Measurements from ENCODE around the gene UQCRC1.

The UQCRC1 gene

GRCh38 chr3:48651771-48652170, 42.3 kb upstream of the UQCRC1 start:
- H3K27ac ChIP-seq (ENCODE audit: low read depth, low read length, poor library complexity, severe bottlenecking) = no peak overlapping the region
- no peak overlapping the region for H3K9ac ChIP-seq (ENCODE audit: low read length)
- H4K20me1 ChIP-seq (ENCODE audit: insufficient read depth, low read length) = no peaks in the 10 kb centered on the region
- no peak overlapping the region for H3K4me2 ChIP-seq (ENCODE audit: low read length)
- H3K9me2 ChIP-seq (ENCODE audit: low read depth, low read length) = no peaks in the 10 kb centered on the region
- H3K4me1 ChIP-seq (ENCODE audit: insufficient read depth, low read length, severe bottlenecking) = peaks cover 11% of the 10 kb centered on the region
- H3K36me3 ChIP-seq (ENCODE audit: insufficient read depth, low read length) = no peaks in the 10 kb centered on the region
- H3K9me3 ChIP-seq (ENCODE audit: low read length) = no peaks in the 10 kb centered on the region
- H3F3A ChIP-seq (ENCODE audit: insufficient read depth, low read length) = no peaks in the 10 kb centered on the region
- H3K4me3 ChIP-seq (ENCODE audit: low read depth, low read length, poor library complexity, severe bottlenecking) = no peak overlapping the region
- H3K79me2 ChIP-seq (ENCODE audit: insufficient read depth, low read length) = no peaks in the 10 kb centered on the region
- TF ChIP-seq CTCF (IDR thresholded peaks at IDR 0.05; ENCODE audit: low read length) = no peak
- TF ChIP-seq EZH2 (IDR thresholded peaks at IDR 0.05; ENCODE audit: borderline replicate concordance, low read length) = no peak
- no peak overlapping the region for H2AFZ ChIP-seq (ENCODE audit: low read length)
- H3K27me3 ChIP-seq (ENCODE audit: insufficient read depth, low read length) = no peaks in the 10 kb centered on the region

- Histone ChIP-seq H3K4me1 (ENCODE audit: insufficient read depth, low read length, severe bottlenecking) (peaks cover 7% of the 10 kb centered on the region), H3K9me2 (ENCODE audit: low read depth, low read length) (no peaks in the 10 kb centered on the region), H3K9me3 (ENCODE audit: low read length) (no peaks in the 10 kb centered on the region), H3K36me3 (ENCODE audit: insufficient read depth, low read length) (no peaks in the 10 kb centered on the region), H3K9ac (ENCODE audit: low read length) (no peak overlapping the region), H2AFZ (ENCODE audit: low read length) (no peak overlapping the region), H3K79me2 (ENCODE audit: insufficient read depth, low read length) (no peaks in the 10 kb centered on the region), H3K4me3 (ENCODE audit: low read depth, low read length, poor library complexity, severe bottlenecking) (no peak overlapping the region), H3K27me3 (ENCODE audit: insufficient read depth, low read length) (no peaks in the 10 kb centered on the region), H3F3A (ENCODE audit: insufficient read depth, low read length) (no peaks in the 10 kb centered on the region), H3K27ac (ENCODE audit: low read depth, low read length, poor library complexity, severe bottlenecking) (no peak overlapping the region), H4K20me1 (ENCODE audit: insufficient read depth, low read length) (no peaks in the 10 kb centered on the region), H3K4me2 (ENCODE audit: low read length) (no peak overlapping the region)
- TF ChIP-seq CTCF (IDR thresholded peaks at IDR 0.05; ENCODE audit: low read length) = no peak
- no peak for TF ChIP-seq EZH2 (IDR thresholded peaks at IDR 0.05; ENCODE audit: borderline replicate concordance, low read length)
Measured at GRCh38 chr3:48650723-48651122, 41.3 kb upstream of the UQCRC1 start.

- TF ChIP-seq EZH2 (IDR thresholded peaks at IDR 0.05; ENCODE audit: borderline replicate concordance, low read length) (no peak), CTCF (IDR thresholded peaks at IDR 0.05; ENCODE audit: low read length) (no peak)
- Histone ChIP-seq H3F3A (ENCODE audit: insufficient read depth, low read length) (no peaks in the 10 kb centered on the region), H3K9me2 (ENCODE audit: low read depth, low read length) (no peaks in the 10 kb centered on the region), H3K9ac (ENCODE audit: low read length) (no peak overlapping the region), H3K79me2 (ENCODE audit: insufficient read depth, low read length) (no peaks in the 10 kb centered on the region), H3K9me3 (ENCODE audit: low read length) (no peaks in the 10 kb centered on the region), H3K36me3 (ENCODE audit: insufficient read depth, low read length) (no peaks in the 10 kb centered on the region), H2AFZ (ENCODE audit: low read length) (no peak overlapping the region), H3K27ac (ENCODE audit: low read depth, low read length, poor library complexity, severe bottlenecking) (no peak overlapping the region), H3K4me2 (ENCODE audit: low read length) (no peak overlapping the region), H4K20me1 (ENCODE audit: insufficient read depth, low read length) (no peaks in the 10 kb centered on the region), H3K4me1 (ENCODE audit: insufficient read depth, low read length, severe bottlenecking) (no peaks in the 10 kb centered on the region), H3K27me3 (ENCODE audit: insufficient read depth, low read length) (no peaks in the 10 kb centered on the region), H3K4me3 (ENCODE audit: low read depth, low read length, poor library complexity, severe bottlenecking) (no peak overlapping the region)
Measured at GRCh38 chr3:48648188-48648850, 38.9 kb upstream of the UQCRC1 start.
